ENCODE results near the gene SCAF11.

DNA sequence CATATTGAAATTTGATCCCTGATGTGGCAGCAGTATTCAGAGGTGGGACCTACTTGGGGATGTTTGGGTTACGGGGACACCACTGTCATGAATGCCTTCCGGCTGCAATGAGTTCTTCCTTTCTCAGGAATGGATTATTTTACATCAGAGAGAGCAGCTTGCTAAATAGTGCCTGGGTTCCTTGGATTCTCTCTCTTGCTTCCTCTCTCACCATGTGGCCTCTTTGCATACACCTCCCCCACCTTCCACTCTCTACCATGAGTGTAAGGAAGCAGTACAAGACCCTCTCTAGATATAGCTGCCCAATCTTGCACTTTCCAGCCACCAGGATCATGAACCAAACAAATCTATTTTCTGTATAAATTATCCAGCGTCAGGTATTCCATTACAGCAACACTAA is 15.4 kb upstream of the SCAF11 start:
- no peak for TF ChIP-seq ZBTB40 (IDR thresholded peaks at IDR 0.05; ENCODE audit: borderline replicate concordance)
- TF ChIP-seq, protein P1, sequence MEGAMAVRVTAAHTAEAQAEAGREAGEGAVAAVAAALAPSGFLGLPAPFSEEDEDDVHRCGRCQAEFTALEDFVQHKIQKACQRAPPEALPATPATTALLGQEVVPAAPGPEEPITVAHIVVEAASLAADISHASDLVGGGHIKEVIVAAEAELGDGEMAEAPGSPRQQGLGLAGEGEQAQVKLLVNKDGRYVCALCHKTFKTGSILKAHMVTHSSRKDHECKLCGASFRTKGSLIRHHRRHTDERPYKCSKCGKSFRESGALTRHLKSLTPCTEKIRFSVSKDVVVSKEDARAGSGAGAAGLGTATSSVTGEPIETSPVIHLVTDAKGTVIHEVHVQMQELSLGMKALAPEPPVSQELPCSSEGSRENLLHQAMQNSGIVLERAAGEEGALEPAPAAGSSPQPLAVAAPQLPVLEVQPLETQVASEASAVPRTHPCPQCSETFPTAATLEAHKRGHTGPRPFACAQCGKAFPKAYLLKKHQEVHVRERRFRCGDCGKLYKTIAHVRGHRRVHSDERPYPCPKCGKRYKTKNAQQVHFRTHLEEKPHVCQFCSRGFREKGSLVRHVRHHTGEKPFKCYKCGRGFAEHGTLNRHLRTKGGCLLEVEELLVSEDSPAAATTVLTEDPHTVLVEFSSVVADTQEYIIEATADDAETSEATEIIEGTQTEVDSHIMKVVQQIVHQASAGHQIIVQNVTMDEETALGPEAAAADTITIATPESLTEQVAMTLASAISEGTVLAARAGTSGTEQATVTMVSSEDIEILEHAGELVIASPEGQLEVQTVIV (IDR thresholded peaks at IDR 0.05; ENCODE audit: borderline replicate concordance, partially characterized antibody): no peak
- TF ChIP-seq CBX5 (IDR thresholded peaks at IDR 0.05; ENCODE audit: low read depth): no peak
- TF ChIP-seq ZNF274 (IDR thresholded peaks at IDR 0.05; ENCODE audit: insufficient read depth, insufficient read length): no peak
- no peak for TF ChIP-seq SMC3 (IDR thresholded peaks at IDR 0.05; ENCODE audit: borderline replicate concordance, low read length)
- TF ChIP-seq CREB1 (IDR thresholded peaks at IDR 0.05; ENCODE audit: low read depth): no peak
- TF ChIP-seq TAF1 (IDR thresholded peaks at IDR 0.05; ENCODE audit: borderline replicate concordance, low read depth, low read length): no peak
- no peak for TF ChIP-seq TCF7 (IDR thresholded peaks at IDR 0.05; ENCODE audit: borderline replicate concordance)
- TF ChIP-seq, protein P2, sequence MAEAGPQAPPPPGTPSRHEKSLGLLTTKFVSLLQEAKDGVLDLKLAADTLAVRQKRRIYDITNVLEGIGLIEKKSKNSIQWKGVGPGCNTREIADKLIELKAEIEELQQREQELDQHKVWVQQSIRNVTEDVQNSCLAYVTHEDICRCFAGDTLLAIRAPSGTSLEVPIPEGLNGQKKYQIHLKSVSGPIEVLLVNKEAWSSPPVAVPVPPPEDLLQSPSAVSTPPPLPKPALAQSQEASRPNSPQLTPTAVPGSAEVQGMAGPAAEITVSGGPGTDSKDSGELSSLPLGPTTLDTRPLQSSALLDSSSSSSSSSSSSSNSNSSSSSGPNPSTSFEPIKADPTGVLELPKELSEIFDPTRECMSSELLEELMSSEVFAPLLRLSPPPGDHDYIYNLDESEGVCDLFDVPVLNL (IDR thresholded peaks at IDR 0.05; ENCODE audit: low read depth, low read length): no peak
